Pancreas (tissue), 10 donors: Measurements from ENCODE around the gene GAS7. TPM values are rescaled to one million over a fixed set of nuclear protein-coding genes. Genes with fewer than 3 reads are reported as not detected.

Experiments used
- ATAC-seq, 4 donors: fragments of 200-7000 bp; cut with Tn5 transposase; one replicate each; pipeline versions ENCODE4 v1.8.0 to v1.9.1; 2020; ENCODE audit warnings: mild to moderate bottlenecking in 4 of 4, moderate library complexity in 4 of 4
- DNase-seq, 6 donors: peaks; one replicate each; pipeline ENCODE4 v3.0.0-alpha.2; 2020
- FAIRE-seq: peaks from 2 replicates; lab custom pipeline; 2012; peaks lifted over from hg19 to GRCh38; lab: Jason Lieb, UNC
- H3K27ac ChIP-seq, 4 donors: fragments of 200-600 bp; sonication (generic); 1 replicate in 3 of 4; 2 replicates in 1 of 4; pipeline versions ENCODE4 v1.5.0 to v1.8.0; 2020
- H3K27me3 ChIP-seq, 4 donors: fragments of 200-600 bp; one replicate each; pipeline ENCODE4 v1.8.0; 2021
- H3K36me3 ChIP-seq, 3 donors: fragments of 200-600 bp; sonication (generic) in 1 of 3; one replicate each; pipeline versions ENCODE4 v1.5.0 to v1.8.0; 2020 to 2021
- H3K4me1 ChIP-seq, 3 donors: fragments of 200-600 bp; one replicate each; pipeline ENCODE4 v1.8.0; 2021
- H3K4me3 ChIP-seq, 4 donors: fragments of 200-600 bp; sonication (generic) in 2 of 4; one replicate each; pipeline versions ENCODE4 v1.5.0 to v1.8.0; 2020 to 2021
- H3K9me3 ChIP-seq, 4 donors: fragments of 200-600 bp; one replicate each; pipeline ENCODE4 v1.8.0; 2021
- CTCF ChIP-seq, 4 donors: fragments of 200-600 bp; sonication (generic) in 3 of 4; IDR thresholded peaks; one replicate each; pipeline versions ENCODE4 v1.5.0 to v1.8.0; 2021; ENCODE audit warnings: antibody characterized with exemption in 4 of 4
- WGBS, 2 donors: extraction: QIAGEN DNeasy Blood & Tissue Kit; methylation state at CpG; one replicate each; pipeline ENCODE4 v1.1.7; 2013; 5-methylcytosine and 5-hydroxymethylcytosine counted together
- intact Hi-C, 3 donors: fragments of 100-400 bp; cut with DNase I; formaldehyde crosslinking; loops; one replicate each; pipeline versions ENCODE4 v1.11.1 to v1.14.2; 2022
- polyA plus RNA-seq, 2 donors: library from polyadenylated mRNA; stranded (reverse); fragments of 200-250 nt; gene quantifications; one replicate each; pipeline ENCODE4 v1.2.3, GENCODE V29; 2013
- total RNA-seq, 6 donors: library from RNA; stranded (reverse); fragmentation: NEBNext Ultra II Directional in 4 of 6; extraction: Animal tissue kit (Norgen Biotek cat#: 25700) in 4 of 6; gene quantifications; one replicate each; pipeline versions ENCODE4 v1.2.1 to v1.2.4, GENCODE V29; 2021 to 2023
- donor health status: healthy with polysubstance abuse.
- donor health status: DM: no; HTN: no; CAD: no; lungs with moderate emphysema.
- donor health status: DM: no; HTN: no; CAD: no.
- donor health status: control.
- donor health status: control.
- donor health status: Bipolar disorder and iron deficiency.
- donor health status: DM: yes; HTN: yes; CAD: no.
- donor health status: DM: no; HTN: no; CAD: no.
- donor health status: DM: no; HTN: no; CAD: no.
- donor health status: DM: yes; HTN: yes; CAD: no.

The GAS7 gene
- total and polyA plus RNA-seq, 8 donors = 1.9 to 22.9 (median 3.7) TPM

GRCh38 chr17:10216213-10216938 is 18.0 kb upstream of the GAS7 start:
- intact Hi-C loops = no loop called here
- FAIRE-seq = no peak
- 16 to 21% methylated on average over 15 of the region's 15 CpGs for WGBS, 2 donors
- DNase-seq = no peak
- Histone ChIP-seq H3K9me3 (no peaks in the 10 kb centered on the region), H3K4me1 (no peaks in the 10 kb centered on the region), H3K27me3 (no peaks in the 10 kb centered on the region), H3K36me3 (no peaks in the 10 kb centered on the region), H3K27ac (no peak overlapping the region), H3K4me3 (no peak overlapping the region)
- no peak for TF ChIP-seq CTCF (IDR thresholded peaks at IDR 0.05)
- ATAC-seq = no peak

- Histone ChIP-seq H3K27me3 (no peaks in the 10 kb centered on the region), H3K4me1 (no peaks in the 10 kb centered on the region), H3K36me3 (no peaks in the 10 kb centered on the region), H3K4me3 (no peak overlapping the region), H3K9me3 (no peaks in the 10 kb centered on the region), H3K27ac (no peak overlapping the region)
- ATAC-seq (no peak), FAIRE-seq (no peak), DNase-seq (no peak)
- intact Hi-C loops = no loop called here
- no peak for TF ChIP-seq CTCF (IDR thresholded peaks at IDR 0.05)
- 83 to 85% methylated on average over 8 of the region's 8 CpGs for WGBS, 2 donors
These were observed 16.9 kb upstream of the GAS7 start for GRCh38 chr17:10215286-10215685.

- WGBS, 2 donors = 83 to 88% methylated on average over 8 of the region's 8 CpGs
- ATAC-seq (no peak), FAIRE-seq (no peak), DNase-seq (no peak)
- no peak for TF ChIP-seq CTCF (IDR thresholded peaks at IDR 0.05)
- H3K27ac ChIP-seq = no peak overlapping the region
- H3K36me3 ChIP-seq = no peaks in the 10 kb centered on the region
- intact Hi-C loops = no loop called here
- no peaks in the 10 kb centered on the region for H3K9me3 ChIP-seq
- H3K4me3 ChIP-seq = no peak overlapping the region
- H3K27me3 ChIP-seq = no peaks in the 10 kb centered on the region
- H3K4me1 ChIP-seq = no peaks in the 10 kb centered on the region
These were observed 13.3 kb upstream of the GAS7 start for GRCh38 chr17:10211666-10212065.

GRCh38 chr17:10210151-10210574 is 11.8 kb upstream of the GAS7 start:
- Histone ChIP-seq H3K4me3 (no peak overlapping the region), H3K4me1 (no peaks in the 10 kb centered on the region), H3K27ac (peak overlapping the region in 2 of 4 donors; percentile 28 to 55), H3K27me3 (no peaks in the 10 kb centered on the region), H3K36me3 (no peaks in the 10 kb centered on the region), H3K9me3 (no peaks in the 10 kb centered on the region)
- FAIRE-seq (no peak), DNase-seq (peak in 2 of 6 donors; percentile 11 to 37), ATAC-seq (peak; percentile 54 to 94 (median 84))
- no peak for TF ChIP-seq CTCF (IDR thresholded peaks at IDR 0.05)
- intact Hi-C loops = no loop called here
- WGBS, 2 donors = 11 to 17% methylated on average over 6 of the region's 6 CpGs

GRCh38 chr17:10208604-10209193 is 10.3 kb upstream of the GAS7 start:
- TF ChIP-seq CTCF (IDR thresholded peaks at IDR 0.05) = no peak
- Histone ChIP-seq H3K4me3 (no peak overlapping the region), H3K36me3 (no peaks in the 10 kb centered on the region), H3K4me1 (no peaks in the 10 kb centered on the region), H3K27me3 (no peaks in the 10 kb centered on the region), H3K9me3 (no peaks in the 10 kb centered on the region), H3K27ac (no peak overlapping the region)
- WGBS, 2 donors = 52 to 69% methylated on average over 7 of the region's 7 CpGs
- intact Hi-C loops = no loop called here
- FAIRE-seq = no peak
- ATAC-seq = peak in 1 of 4 donors; percentile 33
- no peak for DNase-seq
